ENCODE measurements around the gene SLC2A3.
A peak's percentile ranks its signal among the peaks of the same experiment; 100 is the strongest.
"Not testable (repeated sequence)": the region's sequence is repeated elsewhere in the genome, so short reads cannot be mapped to it uniquely, and the experiment has no call there.

The SLC2A3 gene

GRCh38 chr12:7954877-7955276 lies 18.9 kb upstream of the SLC2A3 start:
- in situ Hi-C loops (cut with HindIII; ENCODE audit: low pct_ligation_motif_present, low pct_unique_long_range_greater_than_20kb, low sequenced_read_pairs); DNase-seq: not testable (repeated sequence)

- in situ Hi-C loops (cut with HindIII; ENCODE audit: low pct_ligation_motif_present, low pct_unique_long_range_greater_than_20kb, low sequenced_read_pairs); DNase-seq: not testable (repeated sequence)
Observed at GRCh38 chr12:7954418-7954817, 18.4 kb upstream of the SLC2A3 start.

DNA sequence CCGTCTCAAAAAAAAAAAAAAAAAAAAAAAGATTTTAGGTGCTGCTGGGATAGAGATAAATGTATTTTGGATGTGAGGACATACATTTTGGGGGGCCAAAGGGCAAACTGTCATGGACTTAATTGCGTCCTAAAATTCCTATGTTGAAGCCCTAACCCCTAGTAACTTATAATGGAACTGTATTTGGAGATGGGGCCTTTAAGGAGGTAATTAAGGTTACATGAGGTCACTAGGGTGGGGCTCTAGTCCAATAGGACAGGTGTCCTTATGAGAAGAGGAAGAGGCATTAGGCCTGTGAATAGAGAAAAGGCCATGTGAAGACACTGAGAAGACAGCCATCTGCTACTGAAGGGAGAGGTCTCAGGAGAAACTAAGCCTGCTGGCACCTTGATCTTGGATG lies 17.9 kb upstream of the SLC2A3 start:
- in situ Hi-C loops (cut with HindIII; ENCODE audit: low pct_ligation_motif_present, low pct_unique_long_range_greater_than_20kb, low sequenced_read_pairs); DNase-seq: not testable (repeated sequence)

- in situ Hi-C loops (cut with HindIII; ENCODE audit: low pct_ligation_motif_present, low pct_unique_long_range_greater_than_20kb, low sequenced_read_pairs) = no loop called here
- no peak for DNase-seq
Observed at GRCh38 chr12:7951671-7952070, 15.7 kb upstream of the SLC2A3 start.

GRCh38 chr12:7950230-7950943 lies 14.4 kb upstream of the SLC2A3 start:
- DNase-seq; in situ Hi-C loops (cut with HindIII; ENCODE audit: low pct_ligation_motif_present, low pct_unique_long_range_greater_than_20kb, low sequenced_read_pairs): not testable (repeated sequence)

DNA sequence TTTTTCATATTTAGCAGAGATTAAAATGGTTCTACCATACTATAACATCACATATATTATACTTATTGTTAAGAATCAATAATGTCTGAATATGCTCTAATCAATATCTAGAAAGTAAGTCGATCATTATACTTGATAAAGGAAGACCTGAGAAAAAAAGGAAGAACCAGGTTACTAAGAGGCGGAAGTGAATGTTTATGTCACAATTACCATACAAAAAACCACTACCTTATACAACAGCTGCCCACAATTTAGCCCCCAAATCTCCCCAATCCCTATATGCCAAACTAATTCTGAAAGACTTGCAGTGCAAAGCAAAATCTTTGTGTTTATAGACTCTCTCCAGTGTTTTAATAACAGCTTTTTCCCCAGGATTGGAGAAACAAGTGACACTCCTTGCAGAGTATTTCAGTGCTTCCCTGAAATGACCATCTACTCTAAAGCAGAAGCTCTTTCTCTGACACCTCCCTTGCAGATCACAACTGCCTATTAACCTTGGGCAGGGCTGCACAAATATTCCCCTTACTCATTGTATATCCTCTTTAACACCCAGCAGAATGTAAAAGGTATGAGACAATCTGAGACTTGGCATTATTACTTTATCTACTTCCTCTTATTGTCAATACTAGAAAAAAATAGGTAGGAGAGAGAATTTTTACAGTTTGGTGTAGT lies 12.7 kb upstream of the SLC2A3 start:
- no peak for DNase-seq
- in situ Hi-C loops (cut with HindIII; ENCODE audit: low pct_ligation_motif_present, low pct_unique_long_range_greater_than_20kb, low sequenced_read_pairs) = no loop called here

- no peak for DNase-seq
- in situ Hi-C loops (cut with HindIII; ENCODE audit: low pct_ligation_motif_present, low pct_unique_long_range_greater_than_20kb, low sequenced_read_pairs) = no loop called here
Observed at GRCh38 chr12:7947011-7947410, 11.0 kb upstream of the SLC2A3 start.

DNA sequence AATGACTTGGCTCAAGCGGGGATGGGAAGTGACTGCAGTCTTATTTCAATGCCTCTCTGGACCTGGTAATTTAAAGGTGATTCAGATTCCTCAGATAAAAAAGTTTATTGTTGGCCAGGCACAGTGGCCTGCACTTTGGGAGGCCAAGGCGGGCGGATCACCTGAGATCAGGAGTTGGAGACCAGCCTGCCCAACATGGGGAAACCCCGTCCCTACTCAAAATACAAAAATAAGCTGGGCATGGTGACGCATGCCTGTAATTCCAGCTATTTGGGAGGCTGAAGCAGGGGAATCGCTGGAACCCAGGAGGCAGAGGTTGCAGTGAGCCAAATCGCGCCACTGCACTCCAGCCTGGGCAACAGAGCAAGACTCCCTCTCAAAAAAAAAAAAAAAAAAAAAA lies 8.8 kb upstream of the SLC2A3 start:
- DNase-seq; in situ Hi-C loops (cut with HindIII; ENCODE audit: low pct_ligation_motif_present, low pct_unique_long_range_greater_than_20kb, low sequenced_read_pairs): not testable (repeated sequence)

- in situ Hi-C loops (cut with HindIII; ENCODE audit: low pct_ligation_motif_present, low pct_unique_long_range_greater_than_20kb, low sequenced_read_pairs) = no loop called here
Observed at GRCh38 chr12:7940906-7941305, 4.9 kb upstream of the SLC2A3 start.

GRCh38 chr12:7937833-7938506 lies 2.0 kb upstream of the SLC2A3 start:
- in situ Hi-C loops (cut with HindIII; ENCODE audit: low pct_ligation_motif_present, low pct_unique_long_range_greater_than_20kb, low sequenced_read_pairs) = no loop called here
- DNase-seq = peak; percentile 52

More at GRCh38 chr12:7940906-7941305, 4.9 kb upstream of the SLC2A3 start:
- DNase-seq = no peak

- DNase-seq = no peak
- in situ Hi-C loops (cut with HindIII; ENCODE audit: low pct_ligation_motif_present, low pct_unique_long_range_greater_than_20kb, low sequenced_read_pairs) = no loop called here
Observed at GRCh38 chr12:7934889-7935492, 996 bp downstream of the SLC2A3 start.

- DNase-seq = no peak
- in situ Hi-C loops (cut with HindIII; ENCODE audit: low pct_ligation_motif_present, low pct_unique_long_range_greater_than_20kb, low sequenced_read_pairs) = no loop called here
Observed at GRCh38 chr12:7934091-7934888, 1.7 kb downstream of the SLC2A3 start.

DNA sequence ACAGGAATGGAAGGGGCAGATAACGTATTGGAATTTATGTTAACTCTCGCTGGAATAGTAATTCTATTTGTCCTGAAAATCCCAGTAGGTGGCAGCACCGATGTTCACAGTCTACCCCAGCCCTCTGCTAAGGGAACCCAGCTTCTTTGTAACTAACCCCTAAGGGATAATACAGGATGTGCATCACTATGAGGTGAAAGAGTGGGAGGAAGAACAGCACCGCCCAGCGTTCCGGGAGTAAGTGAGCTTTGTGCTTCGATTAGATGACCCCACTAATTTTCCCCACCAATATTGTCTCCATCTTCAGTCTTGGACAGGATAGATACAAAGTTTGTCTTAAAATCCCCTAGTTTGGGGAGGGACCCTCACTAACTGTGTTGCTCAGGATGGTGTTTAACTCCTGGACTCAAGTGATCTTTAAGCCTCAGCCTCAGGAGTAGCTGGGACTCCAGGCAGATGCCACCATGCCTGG lies 2.7 kb downstream of the SLC2A3 start:
- DNase-seq = peak; percentile 98
- in situ Hi-C loops (cut with HindIII; ENCODE audit: low pct_ligation_motif_present, low pct_unique_long_range_greater_than_20kb, low sequenced_read_pairs) = no loop called here

GRCh38 chr12:7932599-7933240 lies 3.3 kb downstream of the SLC2A3 start:
- DNase-seq; in situ Hi-C loops (cut with HindIII; ENCODE audit: low pct_ligation_motif_present, low pct_unique_long_range_greater_than_20kb, low sequenced_read_pairs): not testable (repeated sequence)

GRCh38 chr12:7929083-7929792 lies 6.7 kb downstream of the SLC2A3 start:
- in situ Hi-C loops (cut with HindIII; ENCODE audit: low pct_ligation_motif_present, low pct_unique_long_range_greater_than_20kb, low sequenced_read_pairs) = no loop called here
- no peak for DNase-seq

GRCh38 chr12:7927470-7927869 lies 8.5 kb downstream of the SLC2A3 start:
- in situ Hi-C loops (cut with HindIII; ENCODE audit: low pct_ligation_motif_present, low pct_unique_long_range_greater_than_20kb, low sequenced_read_pairs) = no loop called here
- no peak for DNase-seq

DNA sequence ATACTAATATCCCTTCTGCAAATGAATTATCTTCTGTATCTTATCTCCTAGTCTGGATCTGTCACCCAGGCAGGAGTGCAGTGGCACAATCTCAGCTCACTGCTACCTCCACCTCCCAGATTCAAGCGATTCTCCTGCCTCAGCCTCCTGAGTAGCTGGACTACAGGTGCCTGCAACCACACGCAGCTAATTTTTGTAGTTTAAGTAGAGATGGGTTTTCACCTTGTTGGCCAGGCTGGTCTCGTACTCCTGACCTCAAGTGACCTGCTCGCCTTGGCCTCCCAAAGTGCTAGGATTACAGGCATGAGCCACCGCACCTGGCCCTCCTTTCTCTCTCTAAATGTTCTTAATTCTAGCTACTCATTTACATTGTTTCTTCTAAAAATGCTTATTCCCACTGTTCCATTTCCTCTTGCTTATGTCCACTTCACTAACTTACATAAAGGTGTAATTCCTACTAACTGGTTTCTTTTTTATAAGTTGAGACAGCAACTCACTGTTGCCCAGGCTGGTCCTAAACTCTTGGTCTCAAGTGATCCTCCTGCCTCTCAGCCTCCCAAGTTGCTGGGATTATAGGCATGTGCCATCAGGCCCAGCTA lies 9.8 kb downstream of the SLC2A3 start:
- in situ Hi-C loops (cut with HindIII; ENCODE audit: low pct_ligation_motif_present, low pct_unique_long_range_greater_than_20kb, low sequenced_read_pairs); DNase-seq: not testable (repeated sequence)

Measured in ACHN (cell line).